HepG2 (cell line): ENCODE data around the gene FREM3.
A peak's percentile ranks its signal among the peaks of the same experiment; 100 is the strongest.

Experiments
- CREB1 ChIP-seq, 2 experiments: fragments of 450-650 bp in 1 of 2; IDR thresholded peaks; 2 replicates each; pipeline ENCODE4 v1.6.1; 2016 to 2017; ENCODE audit warnings: control low read depth in 1 of 2, mild to moderate bottlenecking in 1 of 2, missing compliant biosample characterization in 1 of 2, missing genetic modification characterization in 1 of 2
- EP300 ChIP-seq, 3 experiments: sonication (generic) in 1 of 3; formaldehyde crosslinking in 1 of 3; IDR thresholded peaks; 2 replicates each; pipeline versions ENCODE4 v1.5.1 to v1.6.1; 2011 to 2020; ENCODE audit warnings: low read depth in 2 of 3, low read length in 2 of 3, borderline replicate concordance in 1 of 3, improper control_type of control experiment in 1 of 3, mild to moderate bottlenecking in 1 of 3, missing genetic modification reagents in 1 of 3, moderate library complexity in 1 of 3
- EZH2 ChIP-seq: conservative IDR thresholded peaks from 2 replicates; pipeline ENCODE4 v1.6.1; 2012; ENCODE audit warnings: mild to moderate bottlenecking, low read depth, low read length, moderate library complexity
- PCBP1 ChIP-seq: fragments of 200-400 bp; formaldehyde crosslinking; IDR thresholded peaks from 2 replicates; pipeline ENCODE4 v1.6.1; 2017; ENCODE audit warnings: mild to moderate bottlenecking, low read depth, low read length, borderline replicate concordance
- ZBTB42 ChIP-seq: sonication (generic); formaldehyde crosslinking; IDR thresholded peaks from 2 replicates; pipeline ENCODE4 v1.5.0; 2020; ENCODE audit warnings: mild to moderate bottlenecking, missing genetic modification reagents
- ZNF274 ChIP-seq: sonication (generic); formaldehyde crosslinking; IDR thresholded peaks from 2 replicates; pipeline ENCODE4 v1.5.1; 2020; ENCODE audit warnings: mild to moderate bottlenecking, missing genetic modification reagents
- TF ChIP-seq, protein P1 (sequence below): sonication (generic); formaldehyde crosslinking; IDR thresholded peaks from 2 replicates; pipeline ENCODE4 v1.5.0; 2020; ENCODE audit warnings: mild to moderate bottlenecking, missing genetic modification reagents, moderate library complexity
- TF ChIP-seq, protein P2 (sequence below), 2 experiments: sonication (generic) in 1 of 2; formaldehyde crosslinking in 1 of 2; IDR thresholded peaks; 2 replicates each; pipeline versions ENCODE4 v1.4.0 to v1.6.1; 2018 to 2020; ENCODE audit warnings: missing genetic modification reagents in 2 of 2, borderline replicate concordance in 1 of 2, low read depth in 1 of 2, mild to moderate bottlenecking in 1 of 2, missing biosample characterization in 1 of 2

DNA sequence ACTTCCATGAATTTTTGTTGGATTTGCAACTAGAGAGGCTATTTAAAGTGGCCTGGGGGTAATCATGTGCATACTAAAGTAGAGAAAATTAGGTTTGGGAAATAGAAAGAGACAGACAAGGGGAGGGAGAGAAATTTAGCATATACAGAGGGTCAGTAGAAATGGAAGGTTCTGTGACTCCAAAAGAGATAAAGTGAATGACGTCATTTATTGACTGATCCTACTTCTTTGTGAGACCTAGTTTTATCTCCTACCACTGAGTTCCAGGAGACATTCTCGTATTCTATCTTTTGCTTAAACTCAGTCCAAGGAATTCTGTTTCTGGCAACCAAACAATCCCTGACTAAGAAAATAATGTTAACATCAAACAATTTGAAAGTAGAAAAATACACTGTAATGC lies 42.4 kb upstream of the FREM3 start:
- TF ChIP-seq PCBP1 (no peak), EZH2 (no peak), ZBTB42 (CRISPR knock-in tag) (no peak), CREB1 (IDR thresholded peaks at IDR 0.05) (peak; percentile 86), CREB1 (CRISPR knock-in tag; IDR thresholded peaks at IDR 0.05) (no peak), EP300 (IDR thresholded peaks at IDR 0.05; ENCODE audit: low read depth in 2 of 2, low read length in 2 of 2) (no peak), EP300 (CRISPR knock-in tag; IDR thresholded peaks at IDR 0.05; ENCODE audit: borderline replicate concordance) (no peak), ZNF274 (CRISPR knock-in tag) (no peak)
- TF ChIP-seq, protein P1, sequence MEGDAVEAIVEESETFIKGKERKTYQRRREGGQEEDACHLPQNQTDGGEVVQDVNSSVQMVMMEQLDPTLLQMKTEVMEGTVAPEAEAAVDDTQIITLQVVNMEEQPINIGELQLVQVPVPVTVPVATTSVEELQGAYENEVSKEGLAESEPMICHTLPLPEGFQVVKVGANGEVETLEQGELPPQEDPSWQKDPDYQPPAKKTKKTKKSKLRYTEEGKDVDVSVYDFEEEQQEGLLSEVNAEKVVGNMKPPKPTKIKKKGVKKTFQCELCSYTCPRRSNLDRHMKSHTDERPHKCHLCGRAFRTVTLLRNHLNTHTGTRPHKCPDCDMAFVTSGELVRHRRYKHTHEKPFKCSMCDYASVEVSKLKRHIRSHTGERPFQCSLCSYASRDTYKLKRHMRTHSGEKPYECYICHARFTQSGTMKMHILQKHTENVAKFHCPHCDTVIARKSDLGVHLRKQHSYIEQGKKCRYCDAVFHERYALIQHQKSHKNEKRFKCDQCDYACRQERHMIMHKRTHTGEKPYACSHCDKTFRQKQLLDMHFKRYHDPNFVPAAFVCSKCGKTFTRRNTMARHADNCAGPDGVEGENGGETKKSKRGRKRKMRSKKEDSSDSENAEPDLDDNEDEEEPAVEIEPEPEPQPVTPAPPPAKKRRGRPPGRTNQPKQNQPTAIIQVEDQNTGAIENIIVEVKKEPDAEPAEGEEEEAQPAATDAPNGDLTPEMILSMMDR (CRISPR knock-in tag): no peak
- TF ChIP-seq, protein P2, sequence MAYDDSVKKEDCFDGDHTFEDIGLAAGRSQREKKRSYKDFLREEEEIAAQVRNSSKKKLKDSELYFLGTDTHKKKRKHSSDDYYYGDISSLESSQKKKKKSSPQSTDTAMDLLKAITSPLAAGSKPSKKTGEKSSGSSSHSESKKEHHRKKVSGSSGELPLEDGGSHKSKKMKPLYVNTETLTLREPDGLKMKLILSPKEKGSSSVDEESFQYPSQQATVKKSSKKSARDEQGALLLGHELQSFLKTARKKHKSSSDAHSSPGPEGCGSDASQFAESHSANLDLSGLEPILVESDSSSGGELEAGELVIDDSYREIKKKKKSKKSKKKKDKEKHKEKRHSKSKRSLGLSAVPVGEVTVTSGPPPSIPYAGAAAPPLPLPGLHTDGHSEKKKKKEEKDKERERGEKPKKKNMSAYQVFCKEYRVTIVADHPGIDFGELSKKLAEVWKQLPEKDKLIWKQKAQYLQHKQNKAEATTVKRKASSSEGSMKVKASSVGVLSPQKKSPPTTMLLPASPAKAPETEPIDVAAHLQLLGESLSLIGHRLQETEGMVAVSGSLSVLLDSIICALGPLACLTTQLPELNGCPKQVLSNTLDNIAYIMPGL (CRISPR knock-in tag; IDR thresholded peaks at IDR 0.05; ENCODE audit: borderline replicate concordance in 1 of 2, low read depth in 1 of 2): no peak
